H9 (cell line): ENCODE measurements around the gene CLRN3. TPM values are rescaled to one million over a fixed set of nuclear protein-coding genes. Genes with fewer than 3 reads are reported as not detected.

ENCODE experiments used
- DNase-seq: peaks from one replicate; pipeline ENCODE4 v3.0.0-alpha.2; 2017
- H2AFZ ChIP-seq: one replicate; pipeline ENCODE4 v1.6.1; 2013; ENCODE audit warnings: mild to moderate bottlenecking, low read length, control low read depth, moderate library complexity
- H2AK5ac ChIP-seq: 2 replicates; pipeline ENCODE4 v1.6.1; 2013; ENCODE audit warnings: low read length, control low read depth, mixed read lengths; ENCODE audit not compliant: insufficient read length
- H2BK120ac ChIP-seq: one replicate; pipeline ENCODE4 v1.6.1; 2013; ENCODE audit warnings: low read depth, mild to moderate bottlenecking, low read length, control low read depth, inconsistent platforms; ENCODE audit not compliant: poor library complexity, severe bottlenecking
- H2BK12ac ChIP-seq: 2 replicates; pipeline ENCODE4 v1.6.1; 2013; ENCODE audit warnings: low read length, control low read depth, mixed read lengths, low read depth; ENCODE audit not compliant: insufficient read length
- H2BK15ac ChIP-seq: 2 replicates; pipeline ENCODE4 v1.6.1; 2013; ENCODE audit warnings: low read depth, low read length, control low read depth
- H2BK20ac ChIP-seq: one replicate; pipeline ENCODE4 v1.6.1; 2013; ENCODE audit warnings: low read depth, mild to moderate bottlenecking, low read length, control low read depth, inconsistent platforms; ENCODE audit not compliant: poor library complexity, severe bottlenecking
- H2BK5ac ChIP-seq: 2 replicates; pipeline ENCODE4 v1.6.1; 2013; ENCODE audit warnings: low read length, control low read depth, mixed read lengths; ENCODE audit not compliant: insufficient read length
- H3K14ac ChIP-seq: 2 replicates; pipeline ENCODE4 v1.6.1; 2013; ENCODE audit warnings: low read length, control low read depth; ENCODE audit not compliant: insufficient read depth
- H3K18ac ChIP-seq: 2 replicates; pipeline ENCODE4 v1.6.1; 2013; ENCODE audit warnings: low read depth, mild to moderate bottlenecking, mixed read lengths, low read length, control low read depth; ENCODE audit not compliant: insufficient read length
- H3K23ac ChIP-seq: 2 replicates; pipeline ENCODE4 v1.6.1; 2013; ENCODE audit warnings: low read length, control low read depth, mixed read lengths, low read depth; ENCODE audit not compliant: insufficient read length
- H3K23me2 ChIP-seq: 2 replicates; pipeline ENCODE4 v1.6.1; 2013; ENCODE audit warnings: low read depth, mild to moderate bottlenecking, mixed read lengths, low read length, control low read depth; ENCODE audit not compliant: insufficient read length, poor library complexity, severe bottlenecking
- H3K27ac ChIP-seq: 2 replicates; pipeline ENCODE4 v1.5.1; 2013; ENCODE audit warnings: low read length, control low read depth, mixed read lengths, low read depth; ENCODE audit not compliant: insufficient read length
- H3K27me3 ChIP-seq: 2 replicates; pipeline ENCODE4 v1.6.1; 2013; ENCODE audit warnings: low read length, control low read depth, inconsistent platforms; ENCODE audit not compliant: insufficient read depth
- H3K4ac ChIP-seq: 2 replicates; pipeline ENCODE4 v1.6.1; 2013; ENCODE audit warnings: low read depth, mild to moderate bottlenecking, control low read depth, inconsistent platforms, low read length, moderate library complexity
- H3K4me1 ChIP-seq: 2 replicates; pipeline ENCODE4 v1.6.1; 2013; ENCODE audit warnings: low read length, control low read depth, inconsistent platforms; ENCODE audit not compliant: insufficient read depth
- H3K4me2 ChIP-seq: 2 replicates; pipeline ENCODE4 v1.6.1; 2013; ENCODE audit warnings: low read length, control low read depth, mixed read lengths; ENCODE audit not compliant: insufficient read length, insufficient read depth
- H3K56ac ChIP-seq: 2 replicates; pipeline ENCODE4 v1.6.1; 2013; ENCODE audit warnings: low read depth, mild to moderate bottlenecking, mixed read lengths, low read length, control low read depth; ENCODE audit not compliant: insufficient read length
- H3K79me1 ChIP-seq: 2 replicates; pipeline ENCODE4 v1.6.1; 2013; ENCODE audit warnings: low read depth, mild to moderate bottlenecking, moderate library complexity, low read length, control low read depth, inconsistent platforms; ENCODE audit not compliant: insufficient read depth, poor library complexity, severe bottlenecking
- H3K79me2 ChIP-seq: 2 replicates; pipeline ENCODE4 v1.6.1; 2013; ENCODE audit warnings: low read length, control low read depth, inconsistent platforms; ENCODE audit not compliant: insufficient read depth
- H3K9ac ChIP-seq: 2 replicates; pipeline ENCODE4 v1.6.1; 2013; ENCODE audit warnings: low read length, control low read depth, mixed read lengths; ENCODE audit not compliant: insufficient read length; ENCODE audit errors: extremely low read depth
- H3K9me3 ChIP-seq: one replicate; pipeline ENCODE4 v1.6.1; 2013; ENCODE audit warnings: low read depth, low read length, inconsistent platforms; ENCODE audit not compliant: control insufficient read depth
- H3T11ph ChIP-seq: one replicate; pipeline ENCODE4 v1.6.1; 2013; ENCODE audit warnings: mild to moderate bottlenecking, low read length, control low read depth, inconsistent platforms
- H4K20me1 ChIP-seq: one replicate; pipeline ENCODE4 v1.6.1; 2013; ENCODE audit not compliant: control insufficient read depth, insufficient read length, insufficient read depth
- H4K5ac ChIP-seq: 2 replicates; pipeline ENCODE4 v1.6.1; 2013; ENCODE audit warnings: low read depth, mild to moderate bottlenecking, mixed read lengths, low read length, control low read depth; ENCODE audit not compliant: insufficient read length
- H4K8ac ChIP-seq: replicated peaks from 2 replicates; pipeline ENCODE4 v1.6.1; 2013; ENCODE audit warnings: low read length, control low read depth, mixed read lengths, low read depth; ENCODE audit not compliant: insufficient read length
- H4K91ac ChIP-seq: 2 replicates; pipeline ENCODE4 v1.6.1; 2013; ENCODE audit warnings: low read depth, mild to moderate bottlenecking, moderate library complexity, mixed read lengths, low read length, control low read depth; ENCODE audit not compliant: insufficient read length
- H3K27ac Mint-ChIP-seq, 3 experiments: 2 replicates in 2 of 3; 3 replicates in 1 of 3; pipeline ENCODE4 v1.8.0; 2020 to 2021; ENCODE audit warnings: mixed read lengths in 3 of 3, mild to moderate bottlenecking in 1 of 3, moderate library complexity in 1 of 3
- H3K27me3 Mint-ChIP-seq: 2 replicates; pipeline ENCODE4 v1.8.0; 2021; ENCODE audit warnings: low read depth, mild to moderate bottlenecking, moderate library complexity, mixed read lengths
- H3K36me3 Mint-ChIP-seq, 3 experiments: 2 replicates in 2 of 3; 3 replicates in 1 of 3; pipeline ENCODE4 v1.8.0; 2020 to 2021; ENCODE audit warnings: low read depth in 3 of 3, mixed read lengths in 3 of 3; ENCODE audit not compliant: insufficient read depth in 1 of 3
- H3K4me1 Mint-ChIP-seq, 2 experiments: 2 replicates each; pipeline ENCODE4 v1.8.0; 2020; ENCODE audit warnings: mixed read lengths in 2 of 2
- H3K4me3 Mint-ChIP-seq, 2 experiments: 2 replicates in 1 of 2; 3 replicates in 1 of 2; pipeline ENCODE4 v1.8.0; 2020 to 2021; ENCODE audit warnings: mild to moderate bottlenecking in 2 of 2, mixed read lengths in 2 of 2, moderate library complexity in 1 of 2
- H3K9me3 Mint-ChIP-seq, 2 experiments: 2 replicates in 1 of 2; 3 replicates in 1 of 2; pipeline ENCODE4 v1.8.0; 2020; ENCODE audit warnings: mild to moderate bottlenecking in 2 of 2, mixed read lengths in 2 of 2, moderate library complexity in 1 of 2
- CTCF ChIP-seq: fragments of 200-600 bp; sonication (generic); conservative IDR thresholded peaks from 3 replicates; pipeline ENCODE4 v1.8.0; 2021; ENCODE audit warnings: antibody characterized with exemption, mild to moderate bottlenecking
- WGBS: extraction: QIAGEN DNeasy Blood & Tissue Kit; methylation state at CpG from one replicate; pipeline ENCODE4 v1.1.7; 2013; ENCODE audit warnings: missing lambda C conversion rate, low lambda C conversion rate, mixed read lengths; ENCODE audit not compliant: insufficient read length; ENCODE audit errors: extremely low coverage; 5-methylcytosine and 5-hydroxymethylcytosine counted together
- total RNA-seq: library from RNA; stranded (reverse); gene quantifications from 2 replicates; pipeline ENCODE4 v1.2.1, GENCODE V29; 2021

Gene CLRN3
- total RNA-seq, 1 experiment from 2014 or later = not detected

DNA sequence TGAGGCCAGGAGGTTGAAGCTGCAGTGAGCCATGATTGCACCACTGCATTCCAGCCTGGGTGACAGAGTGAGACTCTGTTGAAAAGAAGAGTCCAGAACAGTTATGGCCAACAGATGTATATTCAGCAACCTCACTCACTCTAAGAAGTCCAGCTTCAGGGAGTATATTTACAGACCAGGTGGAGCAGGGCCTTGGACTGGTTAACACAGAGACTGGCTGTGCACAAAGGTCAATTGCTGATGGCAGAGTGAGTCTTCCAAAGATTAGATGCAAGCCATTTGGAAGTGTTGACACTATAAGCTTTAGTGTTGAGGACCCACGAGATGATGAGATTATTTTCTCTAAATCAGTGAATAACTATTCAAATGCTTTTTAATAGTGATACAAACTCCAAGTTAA is 24.9 kb downstream of the CLRN3 start:
- no peak overlapping the region for H3K27ac Mint-ChIP-seq
- Histone ChIP-seq H3K4ac (no peak overlapping the region), H2AK5ac (no peak overlapping the region), H3K4me2 (no peak overlapping the region), H3K79me1 (no peaks in the 10 kb centered on the region), H3K23me2 (no peaks in the 10 kb centered on the region), H4K91ac (no peak overlapping the region), H4K20me1 (no peaks in the 10 kb centered on the region), H2BK120ac (no peak overlapping the region), H3K56ac (no peak overlapping the region), H4K5ac (no peak overlapping the region), H3K14ac (no peak overlapping the region), H2BK15ac (no peak overlapping the region), H4K8ac (no peak overlapping the region), H3K9me3 (no peaks in the 10 kb centered on the region), H3K4me1 (no peaks in the 10 kb centered on the region), H2BK20ac (no peak overlapping the region), H3T11ph (no peak overlapping the region), H3K9ac (no peak overlapping the region), H3K23ac (no peak overlapping the region), H3K27ac (no peak overlapping the region), H2BK12ac (no peak overlapping the region), H3K27me3 (no peaks in the 10 kb centered on the region), H3K79me2 (no peaks in the 10 kb centered on the region), H2AFZ (no peak overlapping the region), H2BK5ac (no peak overlapping the region), H3K18ac (no peak overlapping the region)
- TF ChIP-seq CTCF = no peak
- H3K9me3 Mint-ChIP-seq = peaks cover 19% of the 10 kb centered on the region in 2 experiments
- no peak for DNase-seq
- H3K27me3 Mint-ChIP-seq = peaks cover 3% of the 10 kb centered on the region
- peaks cover 0 to 19% (median 17%) of the 10 kb centered on the region in 3 experiments; a peak in 5 of 7 replicates for H3K36me3 Mint-ChIP-seq
- no peak overlapping the region for H3K4me3 Mint-ChIP-seq
- no peaks in the 10 kb centered on the region for H3K4me1 Mint-ChIP-seq
- WGBS = no CpG with 5 or more reads among the region's 1 CpG
